ENCODE results near the gene PIWIL1.

- TF ChIP-seq SIN3A (IDR thresholded peaks at IDR 0.05; ENCODE audit: borderline replicate concordance, insufficient read depth, low read length) (no peak), POLR2AphosphoS5 (IDR thresholded peaks at IDR 0.05; ENCODE audit: low read depth, low read length) (no peak), TAF1 (IDR thresholded peaks at IDR 0.05; ENCODE audit: borderline replicate concordance, insufficient read depth, low read length) (no peak), FOXP2 (optimal IDR thresholded peaks at IDR 0.05; ENCODE audit: borderline replicate concordance, extremely low read depth, extremely low read length, insufficient read depth) (no peak)
- TF ChIP-seq, protein P1, sequence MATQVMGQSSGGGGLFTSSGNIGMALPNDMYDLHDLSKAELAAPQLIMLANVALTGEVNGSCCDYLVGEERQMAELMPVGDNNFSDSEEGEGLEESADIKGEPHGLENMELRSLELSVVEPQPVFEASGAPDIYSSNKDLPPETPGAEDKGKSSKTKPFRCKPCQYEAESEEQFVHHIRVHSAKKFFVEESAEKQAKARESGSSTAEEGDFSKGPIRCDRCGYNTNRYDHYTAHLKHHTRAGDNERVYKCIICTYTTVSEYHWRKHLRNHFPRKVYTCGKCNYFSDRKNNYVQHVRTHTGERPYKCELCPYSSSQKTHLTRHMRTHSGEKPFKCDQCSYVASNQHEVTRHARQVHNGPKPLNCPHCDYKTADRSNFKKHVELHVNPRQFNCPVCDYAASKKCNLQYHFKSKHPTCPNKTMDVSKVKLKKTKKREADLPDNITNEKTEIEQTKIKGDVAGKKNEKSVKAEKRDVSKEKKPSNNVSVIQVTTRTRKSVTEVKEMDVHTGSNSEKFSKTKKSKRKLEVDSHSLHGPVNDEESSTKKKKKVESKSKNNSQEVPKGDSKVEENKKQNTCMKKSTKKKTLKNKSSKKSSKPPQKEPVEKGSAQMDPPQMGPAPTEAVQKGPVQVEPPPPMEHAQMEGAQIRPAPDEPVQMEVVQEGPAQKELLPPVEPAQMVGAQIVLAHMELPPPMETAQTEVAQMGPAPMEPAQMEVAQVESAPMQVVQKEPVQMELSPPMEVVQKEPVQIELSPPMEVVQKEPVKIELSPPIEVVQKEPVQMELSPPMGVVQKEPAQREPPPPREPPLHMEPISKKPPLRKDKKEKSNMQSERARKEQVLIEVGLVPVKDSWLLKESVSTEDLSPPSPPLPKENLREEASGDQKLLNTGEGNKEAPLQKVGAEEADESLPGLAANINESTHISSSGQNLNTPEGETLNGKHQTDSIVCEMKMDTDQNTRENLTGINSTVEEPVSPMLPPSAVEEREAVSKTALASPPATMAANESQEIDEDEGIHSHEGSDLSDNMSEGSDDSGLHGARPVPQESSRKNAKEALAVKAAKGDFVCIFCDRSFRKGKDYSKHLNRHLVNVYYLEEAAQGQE (IDR thresholded peaks at IDR 0.05; ENCODE audit: insufficient read depth in 1 of 2, low read depth in 2 of 2, low read length in 2 of 2) = no peak
Observed at GRCh38 chr12:130300090-130300489, 37.6 kb upstream of the PIWIL1 start.
